ENCODE results near the gene EFCAB11. TPM values are rescaled to one million over a fixed set of nuclear protein-coding genes. Genes with fewer than 3 reads are reported as not detected.

EFCAB11 gene
- total RNA-seq: 1.8 and 5.5 TPM in 2 replicates

GRCh38 chr14:89954070-89955021 is at the start of gene EFCAB11:
Gene EFCAB11, minus strand, starts transcription at chr14:89954730. Its CDS starts 70 bp downstream, at chr14:89954660.

DNA sequence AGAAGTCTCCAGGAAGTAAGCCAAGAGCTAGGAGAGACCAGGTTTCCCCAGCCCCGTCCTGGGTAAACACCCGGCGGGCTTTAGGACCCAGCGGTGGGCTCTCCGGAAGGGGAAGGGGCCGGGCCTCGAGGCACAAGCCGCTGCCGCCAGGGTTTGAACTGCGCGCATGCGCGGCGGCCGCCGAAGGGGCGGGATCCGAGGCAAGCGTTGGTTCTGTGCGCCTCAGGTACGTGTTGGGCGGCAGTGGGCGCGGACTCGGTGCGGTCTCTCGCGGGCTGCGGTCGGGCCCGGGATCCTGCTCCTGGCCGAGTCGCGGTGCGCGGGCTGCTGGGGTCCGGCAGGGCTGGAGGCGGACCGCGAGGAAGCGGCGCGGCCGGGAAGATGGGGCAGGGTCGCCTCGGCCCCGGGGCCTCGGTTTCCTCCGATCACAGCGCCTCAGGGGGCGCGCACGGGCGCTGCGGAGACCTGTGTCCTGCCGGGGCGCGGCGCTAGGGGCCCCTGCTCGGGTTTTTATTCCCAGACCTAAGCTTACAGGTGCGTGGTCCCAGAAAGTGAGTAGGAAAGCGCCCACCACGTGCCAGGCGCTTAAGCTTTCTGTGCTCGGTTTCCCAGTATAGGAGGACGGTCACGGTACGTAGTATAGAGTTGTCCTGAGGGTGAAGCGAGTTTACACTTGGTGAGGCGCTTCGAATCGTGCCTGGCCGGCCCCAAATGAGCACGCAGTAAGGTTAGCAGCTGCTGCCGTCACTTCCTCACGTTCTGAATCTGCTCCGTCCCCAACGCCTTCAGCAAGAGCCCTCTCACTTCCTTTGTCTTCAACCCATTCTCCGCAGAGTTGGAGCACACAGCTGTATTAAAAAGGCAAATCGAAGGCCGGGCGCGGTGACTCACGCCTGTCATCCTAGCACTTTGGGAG is 1.5 kb upstream of the EFCAB11 start, which contains the start of gene TDP1:
Gene TDP1, plus strand, starts transcription at position 183 of the 916 bp plus-strand sequence. CDS start 7,188 bp downstream, outside the sequence.

Other genes with a start within 250 kb of the EFCAB11 start
- 7.5 and 11.0 TPM in 2 replicates for gene TDP1, start 1.2 kb upstream of the EFCAB11 start, total RNA-seq
- 0.09 TPM in 1 of 2 replicates, not detected in the other for gene KCNK13, start 107.3 kb upstream of the EFCAB11 start, total RNA-seq

Measured in smooth muscle cell of bladder (primary cell).